ENCODE measurements around the gene PTPN13. TPM values are rescaled to one million over a fixed set of nuclear protein-coding genes. Genes with fewer than 3 reads are reported as not detected.

Gene PTPN13
- total RNA-seq, 1 donor from 2014 or later, result 5.6 TPM

GRCh38 chr4:86600007-86600653, 6.0 kb downstream of the PTPN13 start:
- Mint-ChIP-seq H3K27ac (ENCODE audit: unreplicated experiment) (no peak overlapping the region), H3K36me3 (ENCODE audit: low read depth, unreplicated experiment) (no peaks in the 10 kb centered on the region), H3K4me3 (ENCODE audit: unreplicated experiment) (no peak overlapping the region), H3K4me1 (ENCODE audit: unreplicated experiment) (peaks cover 12% of the 10 kb centered on the region), H3K27me3 (ENCODE audit: unreplicated experiment) (peaks cover 7% of the 10 kb centered on the region), H3K9me3 (ENCODE audit: unreplicated experiment) (no peaks in the 10 kb centered on the region)
- DNase-seq (ENCODE audit: low spot score), result no peak
- no peak for TF ChIP-seq CTCF (IDR thresholded peaks at IDR 0.05; ENCODE audit: unreplicated experiment)

GRCh38 chr4:86603311-86603885, 9.3 kb downstream of the PTPN13 start:
- TF ChIP-seq CTCF (IDR thresholded peaks at IDR 0.05; ENCODE audit: unreplicated experiment), result no peak
- H3K27me3 Mint-ChIP-seq (ENCODE audit: unreplicated experiment), result no peaks in the 10 kb centered on the region
- H3K27ac Mint-ChIP-seq (ENCODE audit: unreplicated experiment), result no peak overlapping the region
- no peak overlapping the region for H3K4me3 Mint-ChIP-seq (ENCODE audit: unreplicated experiment)
- H3K9me3 Mint-ChIP-seq (ENCODE audit: unreplicated experiment), result no peaks in the 10 kb centered on the region
- peaks cover 4% of the 10 kb centered on the region for H3K4me1 Mint-ChIP-seq (ENCODE audit: unreplicated experiment)
- no peak for DNase-seq (ENCODE audit: low spot score)
- no peaks in the 10 kb centered on the region for H3K36me3 Mint-ChIP-seq (ENCODE audit: low read depth, unreplicated experiment)

- H3K36me3 Mint-ChIP-seq (ENCODE audit: low read depth, unreplicated experiment), result no peaks in the 10 kb centered on the region
- TF ChIP-seq CTCF (IDR thresholded peaks at IDR 0.05; ENCODE audit: unreplicated experiment), result no peak
- no peaks in the 10 kb centered on the region for H3K27me3 Mint-ChIP-seq (ENCODE audit: unreplicated experiment)
- peaks cover 4% of the 10 kb centered on the region for H3K4me1 Mint-ChIP-seq (ENCODE audit: unreplicated experiment)
- no peak overlapping the region for H3K4me3 Mint-ChIP-seq (ENCODE audit: unreplicated experiment)
- H3K9me3 Mint-ChIP-seq (ENCODE audit: unreplicated experiment), result no peaks in the 10 kb centered on the region
- DNase-seq (ENCODE audit: low spot score), result no peak
- no peak overlapping the region for H3K27ac Mint-ChIP-seq (ENCODE audit: unreplicated experiment)
Observed at GRCh38 chr4:86606809-86607208, 12.7 kb downstream of the PTPN13 start.

GRCh38 chr4:86608757-86609375, 14.8 kb downstream of the PTPN13 start:
- TF ChIP-seq CTCF (IDR thresholded peaks at IDR 0.05; ENCODE audit: unreplicated experiment), result no peak
- H3K9me3 Mint-ChIP-seq (ENCODE audit: unreplicated experiment), result no peaks in the 10 kb centered on the region
- no peak overlapping the region for H3K4me3 Mint-ChIP-seq (ENCODE audit: unreplicated experiment)
- H3K27ac Mint-ChIP-seq (ENCODE audit: unreplicated experiment), result no peak overlapping the region
- peaks cover 4% of the 10 kb centered on the region for H3K4me1 Mint-ChIP-seq (ENCODE audit: unreplicated experiment)
- no peaks in the 10 kb centered on the region for H3K36me3 Mint-ChIP-seq (ENCODE audit: low read depth, unreplicated experiment)
- H3K27me3 Mint-ChIP-seq (ENCODE audit: unreplicated experiment), result no peaks in the 10 kb centered on the region
- DNase-seq (ENCODE audit: low spot score), result no peak

- Mint-ChIP-seq H3K4me3 (ENCODE audit: unreplicated experiment) (no peak overlapping the region), H3K36me3 (ENCODE audit: low read depth, unreplicated experiment) (peaks cover 7% of the 10 kb centered on the region), H3K27ac (ENCODE audit: unreplicated experiment) (no peak overlapping the region), H3K27me3 (ENCODE audit: unreplicated experiment) (no peaks in the 10 kb centered on the region), H3K9me3 (ENCODE audit: unreplicated experiment) (no peaks in the 10 kb centered on the region), H3K4me1 (ENCODE audit: unreplicated experiment) (no peaks in the 10 kb centered on the region)
- TF ChIP-seq CTCF (IDR thresholded peaks at IDR 0.05; ENCODE audit: unreplicated experiment), result no peak
- no peak for DNase-seq (ENCODE audit: low spot score)
Observed at GRCh38 chr4:86611757-86612156, 17.6 kb downstream of the PTPN13 start.

All from endothelial cell (in vitro differentiated cells).